ENCODE data around the gene DYNLT4. TPM values are rescaled to one million over a fixed set of nuclear protein-coding genes. Genes with fewer than 3 reads are reported as not detected.

DYNLT4 gene
- polyA plus RNA-seq, 1 donor = 0.52 TPM

DNA sequence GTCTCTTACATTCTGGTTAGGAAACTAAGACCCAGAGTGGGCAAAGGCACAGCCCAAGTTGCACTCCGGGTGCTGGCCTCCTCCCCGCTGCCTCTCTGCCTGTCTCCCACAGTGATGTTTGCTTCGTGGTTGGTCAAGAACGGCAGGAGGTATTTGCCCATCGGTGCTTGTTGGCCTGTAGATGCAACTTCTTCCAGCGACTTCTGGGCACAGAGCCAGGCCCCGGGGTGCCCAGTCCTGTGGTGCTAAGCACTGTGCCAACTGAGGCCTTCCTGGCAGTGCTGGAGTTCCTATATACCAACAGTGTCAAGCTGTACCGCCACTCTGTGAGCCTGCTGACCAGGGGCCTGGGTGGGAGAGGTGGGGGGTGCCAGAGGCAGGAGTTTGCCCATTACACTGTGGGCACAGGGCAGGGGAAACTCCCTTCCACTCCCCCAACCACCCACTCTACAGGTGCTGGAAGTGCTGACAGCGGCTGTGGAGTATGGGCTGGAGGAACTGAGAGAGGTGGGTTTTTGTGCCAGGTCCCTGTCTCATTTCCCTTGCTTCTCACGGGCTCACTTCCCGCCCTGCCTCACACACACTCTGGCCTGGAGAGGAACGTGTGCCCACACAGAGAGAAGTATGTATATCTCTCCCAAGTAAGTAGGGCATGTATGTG lies 3.1 kb upstream of the DYNLT4 start:
- H3K4me3 ChIP-seq (ENCODE audit: low read length) = no peak overlapping the region

DNA sequence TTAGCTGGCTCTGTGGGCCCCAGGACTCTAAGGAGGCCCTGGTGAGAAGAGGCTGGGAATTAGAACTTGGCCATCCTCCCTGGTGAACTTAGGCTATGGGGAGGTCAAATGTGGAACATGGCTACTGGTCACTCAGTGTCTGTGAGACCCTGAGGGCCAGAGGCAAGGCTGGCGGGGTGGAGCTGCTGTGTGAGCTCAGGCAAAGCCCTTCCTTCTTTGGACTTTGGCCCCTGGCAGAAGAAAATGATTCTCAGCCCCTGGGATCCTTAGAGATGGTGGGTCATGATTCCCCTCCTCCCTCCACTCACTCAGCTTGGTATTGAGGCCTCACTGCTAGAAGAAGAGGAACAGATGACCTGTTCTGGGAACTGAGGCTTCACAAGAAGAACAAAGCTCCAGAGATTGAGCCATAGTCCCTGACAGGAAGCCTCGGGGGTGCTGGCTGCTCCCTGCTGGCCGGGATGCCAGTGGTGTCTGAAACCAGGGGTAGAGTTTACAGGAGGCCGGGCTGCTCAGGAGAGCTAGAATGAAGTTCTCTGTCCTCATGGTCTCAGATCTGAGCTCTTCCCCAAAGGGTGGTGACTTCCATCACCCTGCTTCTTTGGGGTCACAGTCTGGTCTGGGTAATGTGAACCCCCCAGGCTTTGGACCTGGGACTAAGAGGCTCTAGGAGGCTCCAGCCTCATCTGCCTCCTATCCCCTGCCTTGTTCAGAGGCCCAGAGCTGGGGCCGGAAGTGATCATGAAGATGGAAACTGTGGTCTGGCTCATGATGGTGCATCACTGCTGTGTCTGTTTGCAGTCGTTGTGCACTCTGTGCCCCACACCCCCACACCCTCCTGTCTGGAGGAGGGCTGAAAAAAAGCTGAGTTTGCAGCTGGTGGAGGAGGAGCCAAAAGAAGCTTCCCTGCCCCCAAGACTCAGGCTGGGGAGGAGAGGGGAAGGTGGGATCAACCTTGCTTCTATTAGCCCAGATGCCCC lies 2.1 kb upstream of the DYNLT4 start:
- Histone ChIP-seq H3K36me3 (ENCODE audit: control insufficient read depth, insufficient read depth, low read length) (peaks cover 18% of the 10 kb centered on the region), H3K27me3 (ENCODE audit: control insufficient read depth, insufficient read depth, low read length) (no peaks in the 10 kb centered on the region), H3K4me1 (ENCODE audit: control insufficient read depth, insufficient read depth, low read length) (peaks cover 46% of the 10 kb centered on the region), H3K27ac (ENCODE audit: low read length) (peak overlapping the region; percentile 97), H3K4me3 (ENCODE audit: low read length) (peak overlapping the region; percentile 27), H3K9me3 (ENCODE audit: control insufficient read depth, low read depth, low read length) (no peaks in the 10 kb centered on the region)
- DNase-seq = peak; percentile 77 to 93
- WGBS (ENCODE audit: insufficient coverage, low lambda C conversion rate) = no CpG with 5 or more reads among the region's 6 CpGs

More for the DNA sequence above, 3.1 kb upstream of the DYNLT4 start:
- H3K27me3 ChIP-seq (ENCODE audit: control insufficient read depth, insufficient read depth, low read length) = no peaks in the 10 kb centered on the region
- H3K27ac ChIP-seq (ENCODE audit: low read length) = peak overlapping the region; percentile 97
- no CpG with 5 or more reads among the region's 12 CpGs for WGBS (ENCODE audit: insufficient coverage, low lambda C conversion rate)
- no peaks in the 10 kb centered on the region for H3K9me3 ChIP-seq (ENCODE audit: control insufficient read depth, low read depth, low read length)
- no peak for DNase-seq
- peaks cover 52% of the 10 kb centered on the region for H3K4me1 ChIP-seq (ENCODE audit: control insufficient read depth, insufficient read depth, low read length)
- peaks cover 12% of the 10 kb centered on the region for H3K36me3 ChIP-seq (ENCODE audit: control insufficient read depth, insufficient read depth, low read length)

DNA sequence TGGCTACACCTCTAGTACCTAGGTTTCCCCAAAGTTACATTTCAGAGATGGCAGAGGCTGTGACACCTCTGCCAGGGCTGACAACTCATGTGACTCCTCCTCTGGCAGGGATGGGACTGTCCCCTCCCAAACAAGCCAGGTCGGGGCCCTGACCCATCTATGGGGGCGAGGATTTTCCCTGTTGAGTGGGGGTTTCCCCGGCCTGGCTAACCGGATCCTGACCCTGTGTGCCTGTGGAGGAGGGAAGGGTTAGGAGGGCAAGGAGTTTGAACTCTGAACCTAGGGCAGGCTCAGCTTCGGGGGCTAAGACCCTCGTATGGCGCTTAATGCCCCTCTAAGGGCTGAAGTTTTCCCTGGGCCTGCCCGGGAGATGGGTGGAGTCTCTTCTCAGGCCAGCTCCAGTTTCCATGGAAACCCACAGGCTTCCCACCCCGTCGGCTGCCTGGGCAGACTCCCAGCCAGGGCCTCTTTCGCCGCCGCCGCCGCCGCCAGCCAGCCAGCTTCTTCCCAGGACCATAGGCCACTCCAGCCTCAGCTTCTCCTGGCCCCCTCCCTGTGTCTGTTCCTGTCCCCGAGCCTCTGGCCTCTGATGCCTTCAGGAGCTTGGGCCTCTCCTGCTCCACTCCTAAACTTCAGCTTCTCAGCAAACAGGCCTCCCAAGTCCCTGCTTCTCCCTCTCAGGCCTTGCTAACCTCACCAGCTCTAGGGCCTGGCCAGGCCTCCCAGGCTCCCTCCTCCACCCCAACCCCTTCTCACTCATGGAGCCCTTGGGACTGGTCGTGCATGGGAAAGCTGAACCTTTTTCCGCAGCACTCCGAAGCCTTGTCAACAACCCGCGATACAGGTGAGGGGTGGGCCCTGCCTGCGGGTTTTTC lies 1.1 kb upstream of the DYNLT4 start, which contains the start of gene BTBD19:
TSS of gene BTBD19 (plus strand) at position 461 of the 875 bp plus-strand sequence. CDS start at position 759, 298 bp downstream.
- WGBS (ENCODE audit: insufficient coverage, low lambda C conversion rate) = no CpG with 5 or more reads among the region's 23 CpGs
- H3K4me1 ChIP-seq (ENCODE audit: control insufficient read depth, insufficient read depth, low read length) = peaks cover 46% of the 10 kb centered on the region
- H3K36me3 ChIP-seq (ENCODE audit: control insufficient read depth, insufficient read depth, low read length) = peaks cover 27% of the 10 kb centered on the region

DNA sequence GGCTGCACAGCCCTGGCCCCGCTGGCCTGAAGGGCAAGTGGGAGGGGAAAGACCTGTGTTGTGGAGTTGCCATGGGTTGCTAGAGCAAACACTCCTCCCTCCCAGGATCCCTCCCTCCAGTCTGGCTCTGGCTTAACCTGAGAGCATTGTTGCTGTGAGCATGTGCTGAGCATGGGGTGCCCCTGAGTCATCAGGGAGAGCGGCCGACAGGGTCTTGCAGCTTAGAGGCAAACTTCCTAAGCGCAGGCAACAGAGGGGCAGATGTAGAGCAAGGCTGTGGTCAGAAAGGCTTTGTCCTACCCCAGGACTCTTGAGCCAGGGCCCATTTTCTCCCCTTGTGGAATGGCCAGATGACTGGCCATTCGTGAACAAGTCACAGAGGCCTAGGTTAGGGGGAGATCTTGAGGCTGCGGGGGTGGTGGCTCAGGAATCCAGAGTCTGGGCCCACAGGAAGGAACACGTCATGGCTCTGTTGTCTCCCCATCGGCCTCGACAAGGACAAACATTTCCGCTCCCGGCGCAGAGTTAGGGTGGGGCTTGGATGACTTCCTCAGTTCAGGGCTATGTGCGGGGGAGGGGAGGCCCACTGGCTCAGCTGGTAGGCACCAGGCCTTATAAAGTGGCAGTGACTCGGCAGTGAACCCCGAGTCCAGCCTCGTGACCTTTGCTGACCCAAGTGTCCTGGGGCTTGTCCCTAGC lies 362 bp upstream of the DYNLT4 start:
- no peak overlapping the region for H3K4me3 ChIP-seq (ENCODE audit: low read length)
- WGBS (ENCODE audit: insufficient coverage, low lambda C conversion rate) = no CpG with 5 or more reads among the region's 16 CpGs
- peaks cover 44% of the 10 kb centered on the region for H3K4me1 ChIP-seq (ENCODE audit: control insufficient read depth, insufficient read depth, low read length)

More for the DNA sequence above, 1.1 kb upstream of the DYNLT4 start, which contains the start of gene BTBD19:
- Histone ChIP-seq H3K27ac (ENCODE audit: low read length) (peak within 1 kb of the TSS; percentile 97), H3K4me3 (ENCODE audit: low read length) (peak within 1 kb of the TSS; percentile 27), H3K9me3 (ENCODE audit: control insufficient read depth, low read depth, low read length) (no peaks in the 10 kb centered on the region), H3K27me3 (ENCODE audit: control insufficient read depth, insufficient read depth, low read length) (no peaks in the 10 kb centered on the region)
- DNase-seq = peak; percentile 68 to 86

DNA sequence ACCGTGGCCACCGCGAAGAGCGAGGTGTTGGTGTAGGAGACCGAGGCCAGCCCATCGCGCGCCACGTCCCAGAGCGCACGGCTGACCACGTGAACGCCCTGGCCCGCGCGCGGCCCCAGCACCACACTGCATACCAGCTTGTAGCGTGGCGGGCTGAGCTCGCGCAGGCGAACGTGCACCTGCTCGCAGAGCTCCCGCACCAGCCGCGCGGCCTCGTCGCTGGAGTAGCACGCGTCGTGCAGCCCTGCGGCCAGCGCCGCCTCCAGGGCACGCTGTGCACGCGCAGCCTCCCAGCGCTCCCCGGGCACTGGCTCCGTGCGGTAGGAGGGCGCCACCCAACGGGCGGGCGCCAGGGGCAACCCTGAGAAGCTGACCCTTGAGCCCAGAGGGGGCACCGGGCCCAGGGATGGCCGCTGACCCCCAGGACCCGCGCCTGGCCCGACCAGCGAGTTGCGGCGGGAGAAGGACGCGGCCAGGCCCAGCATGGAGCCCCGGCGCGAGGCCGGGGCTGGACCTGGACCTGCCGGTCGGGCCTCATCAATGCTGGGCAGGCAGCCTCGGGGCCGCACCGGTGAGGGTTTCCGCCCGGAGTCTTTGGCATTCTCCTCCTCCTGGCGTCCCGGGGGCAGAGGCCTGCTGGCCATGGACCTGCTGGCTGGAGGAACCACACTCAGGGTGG lies 987 bp downstream of the DYNLT4 start:
- H3K27ac ChIP-seq (ENCODE audit: low read length) = peak overlapping the region; percentile 97
- WGBS (ENCODE audit: insufficient coverage, low lambda C conversion rate) = no CpG with 5 or more reads among the region's 70 CpGs
- H3K4me3 ChIP-seq (ENCODE audit: low read length) = no peak overlapping the region
- peaks cover 57% of the 10 kb centered on the region for H3K4me1 ChIP-seq (ENCODE audit: control insufficient read depth, insufficient read depth, low read length)
- DNase-seq = no peak
- H3K27me3 ChIP-seq (ENCODE audit: control insufficient read depth, insufficient read depth, low read length) = no peaks in the 10 kb centered on the region
- H3K9me3 ChIP-seq (ENCODE audit: control insufficient read depth, low read depth, low read length) = no peaks in the 10 kb centered on the region
- peaks cover 33% of the 10 kb centered on the region for H3K36me3 ChIP-seq (ENCODE audit: control insufficient read depth, insufficient read depth, low read length)

More for the DNA sequence above, 362 bp upstream of the DYNLT4 start:
- Histone ChIP-seq H3K27ac (ENCODE audit: low read length) (peak overlapping the region; percentile 97), H3K36me3 (ENCODE audit: control insufficient read depth, insufficient read depth, low read length) (peaks cover 33% of the 10 kb centered on the region), H3K27me3 (ENCODE audit: control insufficient read depth, insufficient read depth, low read length) (no peaks in the 10 kb centered on the region), H3K9me3 (ENCODE audit: control insufficient read depth, low read depth, low read length) (no peaks in the 10 kb centered on the region)
- DNase-seq = peak; percentile 95 to 97

DNA sequence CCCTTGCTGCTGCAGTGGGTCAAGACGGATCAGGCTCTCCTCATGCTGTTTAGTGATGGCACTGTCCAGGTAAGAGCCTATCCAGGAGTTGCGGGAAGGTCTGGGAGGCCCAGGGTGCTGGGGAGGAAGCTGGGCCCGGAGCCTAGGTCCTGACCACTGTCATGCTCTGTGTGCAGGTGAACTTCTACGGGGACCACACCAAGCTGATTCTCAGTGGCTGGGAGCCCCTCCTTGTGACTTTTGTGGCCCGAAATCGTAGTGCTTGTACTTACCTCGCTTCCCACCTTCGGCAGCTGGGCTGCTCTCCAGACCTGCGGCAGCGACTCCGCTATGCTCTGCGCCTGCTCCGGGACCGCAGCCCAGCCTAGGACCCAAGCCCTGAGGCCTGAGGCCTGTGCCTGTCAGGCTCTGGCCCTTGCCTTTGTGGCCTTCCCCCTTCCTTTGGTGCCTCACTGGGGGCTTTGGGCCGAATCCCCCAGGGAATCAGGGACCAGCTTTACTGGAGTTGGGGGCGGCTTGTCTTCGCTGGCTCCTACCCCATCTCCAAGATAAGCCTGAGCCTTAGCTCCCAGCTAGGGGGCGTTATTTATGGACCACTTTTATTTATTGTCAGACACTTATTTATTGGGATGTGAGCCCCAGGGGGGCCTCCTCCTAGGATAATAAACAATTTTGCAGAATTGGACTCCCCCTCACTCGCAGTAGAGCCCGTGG lies 1.7 kb downstream of the DYNLT4 start:
- Histone ChIP-seq H3K27ac (ENCODE audit: low read length) (no peak overlapping the region), H3K36me3 (ENCODE audit: control insufficient read depth, insufficient read depth, low read length) (peaks cover 33% of the 10 kb centered on the region), H3K4me1 (ENCODE audit: control insufficient read depth, insufficient read depth, low read length) (peaks cover 57% of the 10 kb centered on the region), H3K9me3 (ENCODE audit: control insufficient read depth, low read depth, low read length) (no peaks in the 10 kb centered on the region), H3K27me3 (ENCODE audit: control insufficient read depth, insufficient read depth, low read length) (no peaks in the 10 kb centered on the region), H3K4me3 (ENCODE audit: low read length) (no peak overlapping the region)
- no peak for DNase-seq
- no CpG with 5 or more reads among the region's 20 CpGs for WGBS (ENCODE audit: insufficient coverage, low lambda C conversion rate)

DNA sequence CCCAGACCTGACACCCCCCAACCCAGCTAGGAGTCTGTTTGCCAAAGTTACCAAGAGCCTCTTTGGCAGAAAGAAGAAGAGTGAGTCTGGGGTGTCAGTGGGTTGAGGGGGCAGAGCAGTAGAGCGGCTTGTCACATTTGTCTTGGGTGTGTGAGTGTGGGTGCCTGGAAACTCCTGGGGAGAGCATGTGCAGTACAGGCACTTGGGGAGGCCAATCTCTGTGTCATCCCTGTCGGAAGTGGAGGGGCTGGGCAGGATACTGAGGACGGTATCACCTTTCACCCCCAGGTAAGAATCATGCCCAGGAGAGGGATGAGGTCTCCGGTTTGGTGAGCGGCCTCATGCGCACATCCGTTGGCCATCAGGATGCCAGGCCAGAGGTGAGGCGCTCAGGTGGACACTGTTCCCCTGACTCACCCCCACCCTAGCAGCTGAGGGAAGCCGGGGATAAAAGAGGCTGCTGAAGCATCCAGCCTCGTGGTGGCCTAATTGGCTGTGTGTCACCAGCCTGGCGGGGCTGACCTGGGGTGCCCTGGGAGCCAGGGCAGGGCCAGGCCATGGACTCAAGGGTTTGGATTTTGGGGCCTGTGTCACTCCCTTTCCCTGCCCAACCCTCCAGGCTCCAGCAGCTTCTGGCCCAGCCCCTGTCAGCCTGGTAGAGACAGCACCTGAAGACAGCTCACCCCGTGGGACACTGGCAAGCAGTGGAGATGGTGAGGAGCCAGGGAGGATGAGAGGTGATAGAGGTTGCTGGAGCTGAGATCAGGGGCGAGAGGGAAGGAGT lies 3.6 kb downstream of the DYNLT4 start:
- H3K4me3 ChIP-seq (ENCODE audit: low read length) = no peak overlapping the region
- no peak for DNase-seq
- H3K9me3 ChIP-seq (ENCODE audit: control insufficient read depth, low read depth, low read length) = no peaks in the 10 kb centered on the region
- no CpG with 5 or more reads among the region's 13 CpGs for WGBS (ENCODE audit: insufficient coverage, low lambda C conversion rate)
- no peak overlapping the region for H3K27ac ChIP-seq (ENCODE audit: low read length)
- H3K36me3 ChIP-seq (ENCODE audit: control insufficient read depth, insufficient read depth, low read length) = peaks cover 33% of the 10 kb centered on the region
- H3K27me3 ChIP-seq (ENCODE audit: control insufficient read depth, insufficient read depth, low read length) = no peaks in the 10 kb centered on the region
- peaks cover 42% of the 10 kb centered on the region for H3K4me1 ChIP-seq (ENCODE audit: control insufficient read depth, insufficient read depth, low read length)

DNA sequence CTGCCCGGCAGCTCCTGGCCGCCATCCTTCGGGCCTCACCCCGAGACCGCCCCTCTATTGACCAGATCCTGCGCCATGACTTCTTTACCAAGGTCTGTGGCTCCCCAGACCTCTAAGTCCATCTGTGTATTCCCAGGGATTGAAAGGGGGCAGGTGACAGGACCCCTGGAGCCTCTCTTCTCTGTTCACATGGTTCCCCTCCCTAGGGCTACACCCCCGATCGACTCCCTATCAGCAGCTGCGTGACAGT lies 4.2 kb downstream of the DYNLT4 start:
- Histone ChIP-seq H3K36me3 (ENCODE audit: control insufficient read depth, insufficient read depth, low read length) (peaks cover 33% of the 10 kb centered on the region), H3K4me3 (ENCODE audit: low read length) (no peak overlapping the region), H3K4me1 (ENCODE audit: control insufficient read depth, insufficient read depth, low read length) (peaks cover 37% of the 10 kb centered on the region), H3K27ac (ENCODE audit: low read length) (no peak overlapping the region), H3K9me3 (ENCODE audit: control insufficient read depth, low read depth, low read length) (no peaks in the 10 kb centered on the region), H3K27me3 (ENCODE audit: control insufficient read depth, insufficient read depth, low read length) (no peaks in the 10 kb centered on the region)
- WGBS (ENCODE audit: insufficient coverage, low lambda C conversion rate) = no CpG with 5 or more reads among the region's 9 CpGs
- DNase-seq = no peak

Measured in large intestine (tissue), 3 donors.